ENCODE results near the gene MSL3B.

Gene MSL3B

DNA sequence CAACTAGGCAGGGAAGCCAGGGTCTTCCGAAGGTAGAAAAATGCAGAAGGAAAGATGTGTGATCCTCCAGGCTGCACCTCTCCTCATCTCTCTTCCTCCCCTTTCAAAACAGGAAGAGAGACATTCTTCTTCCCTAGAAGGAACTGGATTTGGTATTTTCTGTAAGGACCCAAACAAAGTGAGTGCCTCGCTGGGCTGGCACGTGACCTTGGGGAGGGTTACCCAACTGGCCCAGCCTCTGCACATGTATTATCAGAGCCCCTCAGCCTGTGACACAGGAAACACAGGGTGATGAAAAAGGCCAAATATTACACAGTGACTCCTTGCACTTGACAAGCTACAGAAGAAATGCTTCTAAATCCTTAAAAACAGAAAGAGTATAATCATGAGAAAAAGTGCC lies 16.1 kb downstream of the MSL3B start:
- no peak for DNase-seq

DNA sequence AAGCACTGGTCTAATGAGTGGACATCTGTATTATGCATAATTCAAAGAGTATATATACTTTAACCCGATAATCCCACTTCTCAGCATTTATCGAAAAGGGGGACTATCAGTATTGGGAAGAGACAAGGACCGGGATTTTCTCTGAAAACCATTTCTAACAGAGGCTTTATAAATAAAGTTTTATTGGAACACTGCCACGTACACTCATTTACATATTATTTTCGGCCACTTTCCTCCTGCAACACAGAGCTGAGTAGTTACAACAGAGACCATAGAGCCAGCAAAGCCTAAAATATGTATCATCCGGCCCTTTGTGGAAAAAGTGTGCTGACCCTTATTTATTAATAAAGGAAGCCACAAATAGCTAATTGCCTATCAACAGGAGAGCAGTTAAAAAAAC lies 17.0 kb downstream of the MSL3B start:
- DNase-seq, result no peak

DNA sequence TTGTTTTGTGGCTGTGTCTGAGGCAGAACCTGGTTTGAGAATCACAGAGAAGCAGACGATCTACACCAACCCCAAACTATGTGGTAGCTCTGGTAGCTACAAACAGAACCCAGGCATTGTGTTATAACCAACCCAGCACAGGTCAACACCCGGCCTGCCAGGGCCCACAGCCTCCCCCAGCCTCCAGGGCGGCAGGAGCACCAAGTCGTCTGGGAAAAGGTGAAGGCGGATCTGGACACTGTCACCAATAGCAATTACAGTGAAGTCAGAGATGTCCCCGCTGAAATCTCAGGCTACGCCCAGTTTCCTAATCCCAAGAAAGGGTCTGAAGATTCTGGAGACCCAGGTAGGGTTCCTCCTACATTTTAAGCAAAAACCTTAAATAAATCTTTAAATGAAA lies 17.4 kb downstream of the MSL3B start:
- DNase-seq, result no peak

DNA sequence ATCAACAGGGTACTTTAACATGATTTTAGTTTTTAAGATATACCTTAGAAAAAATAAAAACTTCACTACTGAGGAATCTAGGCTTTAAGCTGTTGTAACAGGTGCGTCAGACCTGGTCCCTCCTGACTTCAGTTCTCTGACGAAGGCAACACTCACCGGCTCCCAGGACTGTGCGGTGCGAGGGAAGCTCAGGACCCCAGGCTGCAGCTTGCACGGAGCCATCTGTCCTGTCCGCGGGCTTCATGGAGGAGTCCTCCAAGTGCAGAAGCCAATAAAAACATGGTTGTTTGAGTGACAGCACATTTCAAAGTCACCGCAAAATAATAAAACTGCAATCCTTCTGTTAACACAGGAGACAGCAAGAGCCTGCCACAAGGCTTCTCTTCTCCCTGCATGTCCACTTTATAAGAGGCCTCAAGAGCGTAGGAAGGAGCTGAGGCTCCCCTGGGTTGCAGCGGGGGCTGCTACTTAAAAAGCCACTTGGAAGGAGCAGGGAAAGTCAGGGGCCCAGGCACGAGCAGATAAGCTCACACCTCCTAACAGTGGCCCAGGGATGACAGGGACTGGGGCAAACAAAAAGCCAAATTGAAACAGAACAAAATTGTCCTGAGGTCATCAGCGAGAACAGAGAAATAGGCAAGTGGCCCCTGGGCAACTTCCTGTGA lies 18.4 kb downstream of the MSL3B start:
- no peak for DNase-seq

DNA sequence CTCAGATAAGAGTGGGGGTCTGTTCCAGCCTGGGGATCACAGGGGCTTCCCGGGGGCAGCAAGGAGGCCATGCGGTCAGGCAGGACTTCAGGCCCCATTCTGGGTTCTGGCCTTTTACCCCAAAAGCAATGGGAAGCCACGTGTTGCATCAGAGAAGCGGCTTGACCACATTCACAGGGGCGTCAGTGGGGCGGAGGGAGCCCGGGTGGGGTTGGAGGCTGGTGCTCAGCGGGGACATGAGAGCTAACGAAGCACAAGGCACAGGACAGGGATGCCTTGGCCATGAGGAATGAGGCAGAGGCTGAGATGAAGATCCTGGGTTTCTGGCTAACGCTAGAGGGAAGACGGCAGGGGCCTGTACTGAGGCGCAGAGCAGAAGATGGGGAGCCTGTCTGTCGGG lies 19.9 kb downstream of the MSL3B start:
- DNase-seq, result no peak

DNA sequence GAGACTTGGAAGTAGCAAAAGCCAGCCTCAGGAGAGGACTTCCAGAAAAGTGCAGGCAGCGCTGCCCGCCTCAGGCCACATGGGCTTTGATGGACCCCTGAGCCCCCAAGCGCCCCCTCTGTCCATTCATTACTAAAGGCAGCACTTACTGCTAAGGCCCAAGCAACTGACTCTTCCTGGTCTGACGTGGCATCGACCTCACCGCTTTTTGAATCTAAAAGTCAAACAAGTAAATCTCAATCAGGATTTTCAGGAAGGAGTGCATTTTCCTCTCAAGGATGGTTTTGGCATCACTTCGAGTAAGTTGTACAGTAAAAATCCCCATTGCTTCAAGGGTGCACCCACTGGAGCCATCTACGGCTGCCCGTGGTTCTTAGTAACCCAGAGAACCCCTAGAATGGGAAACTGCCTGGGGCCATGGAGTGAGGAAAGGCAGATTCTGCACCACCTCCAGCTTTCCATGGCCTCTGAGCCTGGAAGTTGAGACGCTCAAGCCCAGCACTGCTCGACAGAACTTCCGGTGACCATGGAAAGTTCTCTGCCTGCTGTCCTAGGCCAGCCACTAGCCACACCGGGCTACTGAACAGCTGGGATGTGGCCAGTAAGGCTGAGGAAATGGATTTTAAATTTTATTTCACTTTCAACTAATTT lies 20.8 kb downstream of the MSL3B start:
- no peak for DNase-seq

DNA sequence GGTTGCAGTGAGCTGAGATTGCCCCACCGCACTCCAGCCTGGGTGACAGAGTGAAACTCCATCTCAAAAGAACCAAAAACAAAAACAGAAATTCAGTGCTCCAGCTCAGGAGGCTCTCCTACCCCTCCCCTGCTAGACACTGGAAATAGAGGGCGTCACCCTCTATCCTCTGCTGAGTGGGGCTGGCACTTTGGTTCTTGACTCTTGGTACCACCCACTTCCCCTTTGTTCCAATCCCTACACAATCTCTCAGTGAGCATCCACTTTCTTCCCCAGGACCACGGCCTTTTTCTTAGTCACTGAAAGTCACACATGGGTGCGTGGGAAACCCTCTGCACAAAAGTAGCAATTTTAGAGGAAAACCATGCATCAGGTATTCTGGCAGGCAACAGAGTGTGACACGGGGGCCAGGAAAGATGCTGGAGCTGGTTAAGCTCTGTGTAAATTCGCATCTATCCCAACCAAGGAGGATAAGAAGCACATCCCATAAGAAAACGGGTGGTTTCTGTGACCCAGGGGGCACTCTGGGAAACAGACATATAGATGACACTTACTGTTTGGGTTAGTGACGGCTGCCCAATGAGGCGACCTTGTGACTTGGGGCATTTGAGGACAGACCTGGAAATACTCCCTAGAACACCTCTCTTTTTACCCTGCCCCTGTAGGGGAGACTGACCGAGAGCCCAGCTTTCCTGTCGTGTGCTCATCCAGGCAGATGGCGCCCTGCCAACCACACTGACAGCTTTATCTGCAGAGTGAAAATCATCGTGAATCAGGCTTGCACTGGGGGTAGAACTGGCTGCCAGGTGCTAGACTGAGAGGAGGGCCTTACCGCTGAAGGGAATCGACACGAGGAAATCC lies 21.6 kb downstream of the MSL3B start:
- no peak for DNase-seq

DNA sequence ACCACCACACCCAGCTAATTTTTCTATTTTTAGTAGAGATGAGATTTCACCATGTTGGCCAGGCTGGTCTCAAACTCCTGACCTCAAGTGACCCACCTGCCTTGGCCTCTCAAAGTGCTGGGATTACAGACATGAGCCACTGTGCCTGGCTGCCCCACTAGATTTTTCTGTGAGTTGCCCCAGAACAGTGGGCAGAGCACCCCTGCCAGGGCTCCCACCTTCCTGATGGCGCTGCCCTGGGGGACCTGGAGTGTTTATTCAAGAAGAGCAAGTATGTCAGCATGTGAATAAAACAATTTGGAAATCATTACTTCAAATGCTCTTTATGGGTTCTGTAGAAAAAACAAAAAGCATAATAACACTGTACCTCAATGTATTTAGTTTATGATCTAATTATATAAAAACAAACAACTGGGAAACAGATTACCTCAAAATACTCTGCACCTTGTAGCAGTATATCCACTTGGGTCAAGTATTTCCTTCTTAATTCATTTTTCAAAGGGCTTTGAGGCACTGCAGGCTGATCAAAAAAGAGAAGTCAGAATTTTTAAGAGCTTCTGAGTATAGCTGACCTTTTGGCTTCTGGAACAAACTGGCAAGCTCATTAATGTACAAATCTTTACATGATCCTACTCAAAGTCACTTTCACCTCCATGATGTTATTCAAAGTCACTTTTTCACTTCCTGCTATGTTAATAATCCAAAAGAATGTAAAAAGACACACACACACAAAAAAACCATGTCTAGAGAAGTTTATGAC lies 22.7 kb downstream of the MSL3B start:
- DNase-seq, result no peak

DNA sequence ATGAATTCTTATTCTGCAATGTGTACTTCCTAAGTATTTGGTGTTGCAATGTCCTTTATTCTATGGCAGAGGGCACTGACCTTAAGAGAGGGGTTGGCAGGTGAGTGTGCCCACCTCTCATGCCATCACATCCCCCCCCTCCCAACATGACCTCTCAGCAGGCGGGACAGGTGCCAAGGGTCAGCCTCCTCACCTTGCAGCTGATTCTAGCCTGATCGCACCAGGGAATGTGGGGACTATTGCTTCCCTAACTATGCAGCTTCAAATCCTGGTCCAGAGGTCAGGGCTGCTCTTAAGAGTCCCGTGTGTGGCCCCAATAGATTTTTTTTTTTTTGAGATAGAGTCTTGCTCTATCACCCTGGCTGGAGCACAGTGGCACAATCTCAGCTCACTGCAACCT lies 23.4 kb downstream of the MSL3B start:
- no peak for DNase-seq

DNA sequence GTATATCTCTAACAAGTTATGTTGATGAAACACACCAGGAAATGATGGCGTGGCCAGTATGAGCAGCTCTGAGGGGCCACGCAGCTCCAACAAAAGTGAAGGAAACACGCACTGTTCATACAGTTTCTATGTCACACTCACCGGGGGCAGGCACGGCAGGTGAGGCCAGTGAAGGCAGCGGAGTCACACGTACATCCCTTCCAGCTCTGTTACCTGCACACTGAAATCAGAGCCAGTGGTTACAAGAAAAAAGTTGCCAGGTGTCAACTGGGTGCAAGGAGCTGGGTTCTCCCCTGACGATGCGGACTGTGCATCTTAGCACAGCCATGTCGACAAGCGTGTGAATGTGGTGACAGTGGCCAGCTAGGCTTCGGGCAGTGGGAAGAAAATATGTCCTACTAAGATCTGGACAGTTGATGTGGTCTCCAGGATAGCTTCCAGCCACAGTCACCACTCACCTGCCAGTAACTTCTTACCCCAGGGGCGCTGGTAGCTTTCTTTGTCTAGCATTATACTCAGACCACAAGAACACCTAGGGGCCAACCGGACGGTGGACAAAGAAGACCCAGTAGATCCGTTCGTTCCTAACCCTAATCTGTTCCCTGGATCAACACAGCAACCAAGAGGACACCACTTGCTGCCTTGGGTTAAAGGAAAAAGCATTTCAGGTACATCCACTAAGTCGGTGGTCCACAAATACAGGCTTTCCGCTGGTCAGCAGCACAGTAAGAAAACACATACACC lies 23.9 kb downstream of the MSL3B start:
- DNase-seq, result no peak

DNA sequence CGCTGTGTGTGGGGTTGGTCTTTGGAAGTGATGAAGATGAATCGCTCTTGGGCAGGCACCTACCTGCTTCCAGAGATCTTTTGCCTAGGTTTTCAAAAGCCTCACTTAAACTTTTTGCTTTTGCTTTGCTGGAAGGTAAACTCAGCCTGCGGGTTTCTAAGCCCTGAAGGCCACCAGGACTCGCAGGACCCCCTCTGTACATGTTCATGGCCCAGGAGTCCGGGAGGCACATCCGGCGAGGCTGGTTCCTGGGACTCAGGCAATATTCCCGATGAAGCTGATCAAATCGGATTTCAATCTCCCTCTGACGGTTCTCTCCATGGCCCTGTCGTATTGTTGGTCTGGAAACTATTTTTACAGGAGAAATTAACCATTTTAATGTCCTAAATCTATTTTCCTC lies 27.0 kb downstream of the MSL3B start:
- DNase-seq, result no peak

DNA sequence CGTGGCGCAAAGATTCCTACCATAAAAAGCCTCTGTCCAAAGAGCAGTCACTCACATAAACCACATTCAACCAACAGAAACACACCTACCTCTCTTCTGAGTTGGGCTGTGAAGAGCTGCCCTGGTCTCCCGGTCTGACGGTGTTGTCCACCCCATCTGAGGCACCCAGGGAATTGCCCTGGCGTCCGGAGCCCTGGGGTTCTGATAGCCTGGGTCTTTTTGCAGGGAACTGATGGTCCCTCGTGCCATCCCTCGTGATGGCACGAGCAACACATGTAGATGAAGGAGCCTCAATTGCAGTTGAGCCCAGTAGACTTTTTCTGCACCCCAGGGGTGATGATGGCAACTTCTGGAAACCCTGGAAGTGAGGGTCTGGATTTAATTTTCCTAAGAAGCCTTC lies 27.7 kb downstream of the MSL3B start:
- no peak for DNase-seq

DNA sequence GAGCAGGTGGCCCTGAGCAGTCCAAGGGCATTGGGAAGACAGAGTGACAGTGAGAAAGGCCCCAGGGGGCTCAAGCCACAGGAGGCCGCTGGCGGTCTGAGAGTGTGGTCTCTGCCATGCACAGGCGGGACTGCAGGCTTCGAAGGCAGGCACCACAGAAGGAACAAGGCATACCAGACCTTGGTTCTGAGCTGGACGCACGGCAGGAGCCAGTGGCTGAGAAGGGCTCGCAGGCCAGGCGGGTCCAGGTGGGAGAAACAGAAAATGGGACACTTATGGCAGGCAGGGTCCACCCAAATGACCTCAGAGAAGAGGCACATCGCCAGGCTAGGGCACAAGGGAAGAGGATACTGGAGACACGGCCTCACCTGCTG lies 28.8 kb downstream of the MSL3B start:
- DNase-seq, result no peak

DNA sequence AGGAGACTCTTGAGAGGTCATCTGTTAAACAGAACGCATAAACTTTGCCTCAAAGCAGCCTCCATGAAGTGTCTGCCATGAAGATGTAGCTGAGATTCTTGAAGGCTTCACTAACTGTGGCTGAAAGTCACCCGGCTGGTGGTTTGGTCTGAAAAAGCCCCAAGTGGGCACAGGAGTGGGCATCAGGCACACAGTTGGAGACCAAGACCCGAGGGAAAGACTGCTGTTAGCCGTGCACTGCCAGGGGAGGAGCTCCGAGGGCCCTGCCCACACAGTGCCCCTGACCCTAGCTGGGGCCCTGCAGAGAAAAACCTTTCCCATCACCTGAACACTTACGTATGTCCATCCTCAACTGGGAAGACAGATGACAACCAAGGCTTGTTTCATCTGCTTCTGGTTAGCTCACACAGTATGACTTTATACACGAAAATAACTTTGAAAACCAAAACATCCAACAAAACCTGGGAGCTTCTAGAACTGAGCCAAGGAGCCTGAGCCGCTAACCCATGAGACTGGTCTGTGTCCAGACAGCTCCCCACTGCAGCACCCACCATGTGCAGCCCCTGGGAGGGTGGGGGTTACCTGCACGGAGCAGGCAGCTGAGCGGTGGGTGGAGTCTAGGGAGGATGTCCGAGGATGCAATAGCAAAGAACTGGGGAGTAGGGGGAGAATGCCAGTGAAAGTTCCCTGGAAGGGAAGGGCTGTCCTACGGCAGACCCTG lies 29.3 kb downstream of the MSL3B start:
- no peak for DNase-seq

DNA sequence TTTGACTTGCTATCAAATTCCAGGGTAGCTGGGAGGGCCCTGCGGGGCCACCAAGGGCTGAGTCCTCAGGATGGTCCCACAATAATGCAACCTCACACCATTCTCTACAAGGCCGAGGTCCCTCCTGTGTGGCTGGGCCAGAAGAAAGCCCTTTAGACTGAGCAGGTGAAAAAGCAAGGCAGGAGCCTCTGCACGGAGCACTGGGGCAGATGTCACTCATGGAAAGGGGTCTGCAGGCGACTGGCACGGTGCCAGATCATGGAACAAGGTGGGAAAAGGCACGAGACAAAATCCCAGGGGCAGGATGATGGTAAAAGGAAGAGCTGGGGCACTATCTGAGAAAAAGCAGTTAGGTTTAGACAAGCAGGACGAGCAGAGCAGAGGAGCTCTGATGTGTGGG lies 29.9 kb downstream of the MSL3B start:
- DNase-seq, result no peak

DNA sequence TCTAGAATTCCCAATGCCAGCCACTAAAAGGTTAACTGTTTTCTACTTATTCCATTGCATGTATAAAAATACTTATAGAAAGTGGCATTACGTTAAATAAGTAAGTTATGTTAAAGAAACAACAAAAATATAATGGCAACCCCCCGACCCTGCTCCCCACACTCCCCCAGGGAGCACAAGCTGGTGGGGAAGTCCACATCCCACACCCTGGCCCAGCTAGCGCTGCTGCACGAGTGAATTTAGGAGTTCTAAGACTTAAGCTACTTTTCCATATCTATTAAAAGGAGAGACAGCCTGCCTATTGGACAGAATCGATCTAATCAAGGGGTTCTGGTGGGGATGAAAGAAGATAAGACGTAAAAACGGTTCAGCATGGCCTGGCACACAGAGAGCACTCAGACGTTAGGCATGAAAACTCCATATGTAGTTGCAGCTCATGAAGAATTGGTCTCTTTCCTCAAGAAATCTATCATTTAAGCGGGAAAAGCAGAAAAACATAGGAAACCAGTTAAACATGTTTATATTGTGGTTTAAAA lies 30.4 kb downstream of the MSL3B start:
- DNase-seq, result no peak

DNA sequence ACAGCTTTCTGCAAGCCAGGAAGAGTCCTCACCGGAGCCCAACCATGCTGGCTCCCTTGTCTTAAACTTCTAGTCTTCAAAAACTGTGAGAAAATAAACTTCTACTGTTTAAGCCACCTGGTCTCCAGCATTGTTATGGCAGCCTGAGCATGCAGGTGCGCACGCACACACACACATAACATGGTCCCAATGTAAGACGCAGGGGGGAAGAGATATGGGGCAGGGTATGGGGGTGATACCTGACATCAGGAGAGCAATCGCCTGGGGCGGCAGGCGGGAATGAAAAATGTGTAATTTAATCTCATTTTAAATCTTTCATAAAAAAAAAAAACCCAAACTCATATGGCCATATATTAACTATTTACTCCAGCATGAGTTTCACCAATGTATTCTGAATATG lies 31.8 kb downstream of the MSL3B start:
- DNase-seq, result no peak

DNA sequence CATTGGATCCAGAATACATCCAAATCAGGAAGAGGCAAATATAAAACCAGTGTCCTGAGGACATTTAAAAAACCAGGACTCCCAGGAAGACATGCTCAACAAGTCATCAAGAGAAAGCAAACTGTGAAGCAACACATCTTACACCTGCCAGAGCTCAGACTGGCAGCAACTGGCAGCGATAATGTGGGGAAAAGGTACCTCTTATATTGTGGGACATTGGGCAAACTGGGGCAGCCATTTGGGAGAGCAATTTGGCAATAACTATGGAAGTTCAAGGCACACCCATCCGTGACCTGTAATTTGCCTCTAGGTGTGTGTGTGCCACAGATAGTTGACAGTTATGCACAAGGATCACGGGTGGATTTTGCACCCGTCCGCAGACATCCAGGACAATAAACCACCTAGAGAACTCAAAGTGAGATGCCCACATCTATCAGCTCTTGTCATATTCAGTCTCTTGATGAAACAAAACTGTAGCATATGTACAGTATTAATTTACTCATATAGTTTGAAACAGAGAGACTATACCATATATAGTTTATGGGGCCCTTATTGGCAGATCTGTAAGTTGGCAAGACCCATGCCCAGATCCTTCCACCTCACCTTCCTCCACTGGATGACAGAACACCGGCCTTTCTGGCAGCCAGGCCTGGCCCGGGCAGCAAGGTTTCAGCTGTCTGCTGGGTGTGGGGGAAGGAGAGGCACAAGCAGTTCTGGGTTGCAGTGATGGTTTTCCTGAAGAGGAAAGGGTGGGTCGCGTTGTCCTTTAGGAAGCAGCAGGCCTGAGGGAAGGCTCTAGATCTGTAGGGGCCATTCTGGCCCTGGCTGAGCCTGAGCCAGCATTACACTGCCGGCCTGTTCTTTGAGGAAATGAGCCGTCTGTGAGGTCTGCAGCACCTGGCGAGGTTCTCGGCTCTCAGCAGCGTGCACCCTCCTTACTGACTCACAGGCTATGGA lies 32.7 kb downstream of the MSL3B start:
- no peak for DNase-seq

DNA sequence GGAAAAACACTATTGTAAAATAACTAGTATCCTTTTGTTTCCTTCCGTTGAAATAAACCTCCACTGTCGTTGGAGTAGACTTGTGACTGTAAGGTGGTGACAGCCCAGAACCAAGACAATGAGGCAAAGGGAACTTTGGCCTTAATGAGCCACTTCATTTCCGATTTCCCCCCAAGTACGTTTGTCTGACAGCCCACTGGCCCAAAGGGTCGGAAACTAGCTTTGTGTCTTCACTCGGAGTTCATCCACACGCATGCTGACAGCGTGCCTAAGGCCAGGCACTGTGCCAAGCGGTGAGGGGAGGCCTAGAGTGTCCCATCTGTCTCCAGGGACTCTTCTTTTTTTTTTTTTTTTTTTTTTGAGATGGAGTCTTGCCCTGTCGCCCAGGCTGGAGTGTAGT lies 34.8 kb downstream of the MSL3B start:
- DNase-seq, result no peak

DNA sequence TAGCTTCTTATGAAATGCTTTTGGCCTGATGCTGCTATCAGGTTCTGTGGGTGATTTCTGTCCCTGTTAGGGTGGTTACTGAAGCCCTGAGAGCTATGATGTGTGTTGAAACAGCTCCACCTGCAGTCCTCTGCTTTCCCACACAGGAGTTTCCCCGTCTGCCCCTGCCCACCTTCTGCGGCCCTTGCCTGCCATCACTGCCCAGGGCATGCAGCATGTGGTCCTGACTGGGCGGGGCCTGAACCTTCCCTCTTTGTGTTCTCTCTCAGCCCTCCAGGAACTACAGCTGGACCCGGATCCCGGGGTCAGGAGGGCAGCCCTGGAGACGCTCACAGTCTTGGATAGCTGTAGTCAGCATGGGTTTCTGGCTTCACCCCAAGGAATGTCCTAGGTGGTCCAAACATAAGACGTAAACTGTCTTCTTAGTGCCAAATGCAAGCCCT lies 35.3 kb downstream of the MSL3B start:
- peak; percentile 68 for DNase-seq
